GM18867 (cell line): ENCODE results near the gene CBLB.

ENCODE experiments used
- ATAC-seq: cut with Tn5 transposase; IDR thresholded peaks from one replicate; pipeline ENCODE4 v1.9.1; 2021; ENCODE audit warnings: mild to moderate bottlenecking, moderate library complexity; ENCODE audit not compliant: unreplicated experiment

CBLB gene

GRCh38 chr3:105649480-105649879 is 219.3 kb downstream of the CBLB start:
- ATAC-seq = no peak

GRCh38 chr3:105647047-105647446 is 221.8 kb downstream of the CBLB start:
- no peak for ATAC-seq

GRCh38 chr3:105639131-105639530 is 229.7 kb downstream of the CBLB start:
- ATAC-seq = no peak

GRCh38 chr3:105634708-105635107 is 234.1 kb downstream of the CBLB start:
- ATAC-seq = no peak

- no peak for ATAC-seq
Observed at GRCh38 chr3:105629718-105630117, 239.1 kb downstream of the CBLB start.

- ATAC-seq = no peak
Observed at GRCh38 chr3:105626739-105627138, 242.1 kb downstream of the CBLB start.

GRCh38 chr3:105622169-105622568 is 246.6 kb downstream of the CBLB start:
- ATAC-seq = no peak

GRCh38 chr3:105620236-105620635 is 248.6 kb downstream of the CBLB start:
- ATAC-seq = no peak

- no peak for ATAC-seq
Observed at GRCh38 chr3:105619651-105620050, 249.2 kb downstream of the CBLB start.

GRCh38 chr3:105618556-105618955 is 250.3 kb downstream of the CBLB start:
- ATAC-seq = no peak

GRCh38 chr3:105616374-105617121 is 252.3 kb downstream of the CBLB start:
- no peak for ATAC-seq

- ATAC-seq = no peak
Observed at GRCh38 chr3:105615814-105616213, 253.0 kb downstream of the CBLB start.

GRCh38 chr3:105614288-105615030 is 254.4 kb downstream of the CBLB start:
- no peak for ATAC-seq

- ATAC-seq = no peak
Observed at GRCh38 chr3:105613120-105613519, 255.7 kb downstream of the CBLB start.

GRCh38 chr3:105611304-105612192 is 257.3 kb downstream of the CBLB start:
- no peak for ATAC-seq

- ATAC-seq = no peak
Observed at GRCh38 chr3:105610473-105610872, 258.3 kb downstream of the CBLB start.

GRCh38 chr3:105608623-105609022 is 260.2 kb downstream of the CBLB start:
- ATAC-seq = no peak

- no peak for ATAC-seq
Observed at GRCh38 chr3:105606016-105606415, 262.8 kb downstream of the CBLB start.
